ENCODE measurements around the gene CCDC169.

DNA sequence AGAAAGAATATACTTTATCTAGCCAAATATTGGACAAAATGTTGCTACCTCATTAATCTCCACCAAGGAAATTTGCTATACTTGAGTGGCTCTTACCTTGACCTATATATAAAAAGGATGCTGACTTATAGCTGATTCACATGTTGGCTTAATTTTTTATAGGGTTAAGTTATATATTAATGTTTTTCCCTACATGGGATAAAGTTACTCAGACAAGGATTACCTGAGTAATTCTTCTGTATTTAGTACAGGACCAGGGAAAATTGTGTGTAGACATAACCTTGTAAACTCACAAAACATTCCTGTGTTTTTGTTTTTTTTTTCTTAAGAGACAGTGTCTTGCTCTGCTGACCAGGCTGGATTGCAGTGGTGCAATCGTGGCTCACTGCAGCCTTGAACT, 52.6 kb downstream of the CCDC169 start:
- TF ChIP-seq POLR2A (IDR thresholded peaks at IDR 0.05) (no peak), CTCF (IDR thresholded peaks at IDR 0.05) (no peak), POLR2AphosphoS5 (IDR thresholded peaks at IDR 0.05) (no peak), EP300 (IDR thresholded peaks at IDR 0.05; ENCODE audit: low read depth) (no peak)
